Skin epidermis (tissue), 12 donors: ENCODE measurements around the gene FRMD4B.

Source experiments
- H3K27ac ChIP-seq, 21 experiments: fragments of 200-600 bp; sonication (generic) in 11 of 21; one replicate each; pipeline ENCODE4 v1.5.0; 2020; ENCODE audit warnings: mild to moderate bottlenecking in 3 of 21, inconsistent platforms in 2 of 21, moderate library complexity in 2 of 21
- H3K4me3 ChIP-seq, 7 experiments: fragments of 200-600 bp; sonication (generic) in 2 of 7; one replicate each; pipeline ENCODE4 v1.5.0; 2020; ENCODE audit warnings: inconsistent platforms in 2 of 7, mild to moderate bottlenecking in 2 of 7, moderate library complexity in 1 of 7

Gene FRMD4B

DNA sequence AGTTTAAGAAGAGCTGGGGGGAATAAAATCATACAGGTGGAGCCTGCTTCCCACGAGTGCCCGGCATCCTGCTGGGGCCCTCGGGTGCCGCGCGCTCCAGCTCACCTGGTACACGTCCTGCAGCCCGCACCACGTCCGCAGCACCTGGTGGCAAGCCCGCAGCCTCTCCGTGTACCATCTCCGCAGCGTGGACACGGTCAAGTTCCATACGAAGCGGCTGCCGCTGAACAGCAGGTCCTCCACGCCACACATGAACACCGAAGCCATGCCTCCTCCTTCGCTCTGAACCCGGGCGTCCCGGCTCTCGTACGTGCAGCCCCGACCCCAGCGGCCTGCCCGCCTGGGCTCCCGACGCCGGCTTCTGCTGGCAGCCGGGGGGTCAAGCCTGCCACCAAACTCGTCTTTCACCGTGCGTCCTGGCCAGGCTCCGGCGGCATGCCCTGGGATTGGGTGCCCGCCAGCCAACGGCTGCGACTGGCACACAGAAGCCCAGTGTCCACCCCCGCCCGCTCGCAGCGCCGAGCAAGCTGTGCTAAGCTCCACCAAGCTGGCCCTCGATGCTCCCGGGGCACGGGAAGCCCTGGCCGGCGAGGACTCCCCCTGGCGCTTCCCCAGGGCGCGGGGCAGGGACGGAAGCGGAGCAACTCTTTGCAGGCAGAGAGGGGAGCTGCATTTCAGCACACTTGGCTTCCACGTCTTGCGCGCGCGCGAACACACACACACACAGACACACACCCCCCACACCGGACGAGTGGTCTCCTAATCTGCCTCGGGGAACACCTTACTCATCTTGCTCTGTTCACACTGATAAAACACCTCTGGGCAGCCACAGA is at the start of gene FRMD4B:
Gene FRMD4B (minus strand): TSS at position 366 of the 833 bp plus-strand sequence. CDS start 99 bp downstream, at position 267.
- H3K27ac ChIP-seq, result peak within 1 kb of the TSS in 14 of 21 experiments; percentile 4 to 68 (median 36)

DNA sequence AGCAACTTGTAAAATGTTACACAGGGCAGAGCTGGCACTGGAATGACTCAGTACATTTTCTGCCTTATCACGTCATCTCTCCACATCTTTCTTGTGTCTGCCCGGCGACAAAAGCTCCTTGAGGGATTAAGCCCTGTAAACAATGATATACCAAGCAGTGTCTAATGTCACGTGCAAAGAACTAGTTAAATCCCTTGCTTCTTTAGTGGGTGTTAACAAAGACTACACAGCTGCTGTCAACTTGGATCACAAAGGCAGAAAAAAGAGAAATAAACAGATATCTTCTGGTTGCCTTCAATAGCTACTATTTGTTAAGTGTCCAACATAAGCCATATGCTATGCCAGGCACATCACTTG is 48.1 kb upstream of the FRMD4B start:
- no peak overlapping the region for H3K27ac ChIP-seq
- no peak overlapping the region for H3K4me3 ChIP-seq

More for the DNA sequence above, at the start of gene FRMD4B:
- H3K4me3 ChIP-seq, result peak within 1 kb of the TSS; percentile 35 to 49 (median 43)

DNA sequence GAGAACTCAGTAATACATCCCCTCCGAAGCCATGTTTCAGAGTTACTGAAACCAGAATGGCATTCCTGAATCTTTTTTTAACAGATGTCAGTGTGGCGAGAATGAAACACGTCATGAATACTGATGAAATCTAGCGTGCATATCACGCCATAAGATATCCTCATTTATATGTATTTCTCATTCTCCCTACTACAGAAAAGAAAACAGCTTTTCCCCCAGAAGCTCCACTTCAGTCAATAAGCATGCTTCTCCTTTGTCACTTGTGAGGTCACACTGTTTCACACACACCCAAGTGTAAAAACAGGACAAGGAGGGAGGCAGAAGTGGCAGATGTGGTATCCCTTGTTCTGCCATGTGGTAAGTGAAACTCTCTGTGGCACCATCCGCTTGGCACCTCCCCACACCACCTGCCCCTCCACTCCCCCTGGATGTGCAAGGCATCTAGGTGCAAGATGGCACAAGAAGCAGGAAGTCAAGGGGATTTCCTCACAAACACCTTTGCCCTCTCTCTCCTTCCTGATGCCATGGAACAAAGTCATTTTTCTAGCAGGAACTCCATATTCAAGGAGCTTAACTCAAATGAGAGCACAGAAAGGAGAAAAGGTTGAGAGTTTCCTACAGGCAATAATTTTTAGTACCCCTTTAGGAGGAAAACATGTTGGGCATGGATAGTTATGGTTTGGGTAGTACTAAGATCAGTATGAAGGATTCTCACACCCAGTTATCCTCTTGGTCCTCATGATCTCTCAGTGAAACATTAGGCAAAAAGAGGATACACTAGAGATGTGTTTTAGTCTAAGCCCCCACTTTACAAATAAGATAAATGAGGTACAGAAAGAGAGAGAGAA is 47.5 kb upstream of the FRMD4B start:
- Histone ChIP-seq H3K27ac (no peak overlapping the region), H3K4me3 (no peak overlapping the region)

DNA sequence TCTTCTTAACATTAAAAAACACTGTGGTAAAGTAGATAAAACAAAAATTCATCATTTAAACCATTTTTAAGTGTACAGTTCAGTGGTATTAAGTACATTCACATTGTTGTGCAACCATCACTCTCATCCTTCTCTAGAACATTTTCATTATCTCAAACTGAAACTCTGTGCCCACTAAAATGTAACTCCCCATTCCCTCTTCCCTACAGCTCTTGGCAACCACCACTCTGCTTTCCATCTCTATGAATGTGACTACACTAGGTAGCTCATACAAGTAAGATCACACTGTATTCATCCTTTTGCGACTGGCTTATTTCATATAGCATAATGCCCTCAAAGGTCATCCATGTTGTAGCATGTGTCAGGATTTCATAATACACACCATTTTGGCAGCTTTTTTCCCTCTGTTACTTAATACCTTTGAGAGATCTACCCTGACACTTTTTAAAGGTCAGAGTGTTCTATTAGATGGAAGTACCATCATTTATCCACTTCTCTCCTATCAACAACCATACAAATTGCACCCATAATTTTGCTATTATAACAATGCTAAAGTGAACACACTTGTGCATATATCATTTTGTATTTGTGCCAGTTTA is 42.9 kb upstream of the FRMD4B start:
- no peak overlapping the region for H3K4me3 ChIP-seq
- no peak overlapping the region for H3K27ac ChIP-seq

DNA sequence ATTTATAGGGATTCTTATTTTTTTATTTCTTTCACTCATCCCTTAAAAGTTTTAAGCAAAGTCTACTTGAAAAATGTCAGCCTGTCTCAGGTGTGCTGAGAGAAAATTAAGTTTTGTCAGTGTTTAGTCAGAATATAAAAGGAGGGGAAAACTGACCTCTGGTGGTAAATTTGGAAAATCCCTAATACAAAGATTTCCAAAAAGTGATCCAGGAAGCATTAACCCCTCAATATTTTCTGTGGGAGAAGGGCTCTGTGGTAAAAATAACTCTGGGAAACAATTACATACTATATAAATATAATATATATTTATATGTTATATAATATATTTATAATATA is 41.0 kb upstream of the FRMD4B start:
- Histone ChIP-seq H3K27ac (no peak overlapping the region), H3K4me3 (no peak overlapping the region)

DNA sequence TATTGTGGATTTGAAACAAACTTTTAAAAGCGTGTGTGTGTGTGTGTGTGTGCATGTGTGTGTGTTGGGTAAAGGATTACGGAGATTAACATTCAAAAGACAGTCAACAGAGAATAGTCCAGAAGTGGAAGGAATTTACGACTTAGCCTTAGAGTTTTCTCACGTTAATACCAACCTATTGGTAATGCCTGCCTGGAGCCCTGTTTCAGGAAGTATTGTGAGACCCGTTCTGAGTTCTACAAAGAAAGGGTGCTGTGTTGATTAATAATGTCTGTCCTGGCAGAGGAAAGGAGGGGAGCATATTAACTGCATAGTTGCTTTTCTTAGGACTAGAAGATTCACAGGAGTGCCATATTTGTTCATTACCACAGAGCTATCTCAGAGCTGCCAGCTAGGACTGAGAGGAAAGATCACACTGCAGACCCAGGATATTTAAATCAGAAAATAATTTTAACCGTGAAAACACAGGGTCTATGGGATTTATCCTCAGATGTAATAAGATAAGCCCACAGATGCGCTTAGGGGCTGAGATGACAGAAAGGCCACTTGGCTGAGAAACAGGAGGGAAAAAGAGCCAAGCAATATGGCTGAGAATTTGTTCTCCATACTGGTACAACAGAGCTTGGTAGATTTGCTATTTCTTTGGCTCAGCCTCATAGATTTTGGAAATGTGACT is 40.5 kb upstream of the FRMD4B start:
- no peak overlapping the region for H3K27ac ChIP-seq

DNA sequence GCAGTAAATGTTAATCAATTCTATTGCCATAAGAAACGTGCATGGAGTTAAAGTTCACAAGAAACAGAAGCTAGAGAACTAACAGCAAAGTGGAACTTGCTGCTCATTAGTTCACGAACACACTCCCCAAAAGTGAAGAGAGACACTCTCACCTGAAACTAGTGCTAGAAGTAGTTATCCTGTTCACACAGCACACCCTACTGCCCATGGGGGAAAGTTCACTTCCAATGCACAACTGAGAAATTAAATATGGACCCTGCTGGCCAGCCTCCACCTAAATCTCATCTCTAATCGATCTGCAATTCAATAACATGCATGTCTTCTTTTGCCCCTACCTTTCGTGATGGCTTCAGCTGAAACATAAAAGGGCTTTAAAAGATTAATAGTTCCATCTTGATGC is 39.4 kb upstream of the FRMD4B start:
- no peak overlapping the region for H3K4me3 ChIP-seq
- H3K27ac ChIP-seq, result no peak overlapping the region

More for the DNA sequence above, 40.5 kb upstream of the FRMD4B start:
- H3K4me3 ChIP-seq, result no peak overlapping the region

DNA sequence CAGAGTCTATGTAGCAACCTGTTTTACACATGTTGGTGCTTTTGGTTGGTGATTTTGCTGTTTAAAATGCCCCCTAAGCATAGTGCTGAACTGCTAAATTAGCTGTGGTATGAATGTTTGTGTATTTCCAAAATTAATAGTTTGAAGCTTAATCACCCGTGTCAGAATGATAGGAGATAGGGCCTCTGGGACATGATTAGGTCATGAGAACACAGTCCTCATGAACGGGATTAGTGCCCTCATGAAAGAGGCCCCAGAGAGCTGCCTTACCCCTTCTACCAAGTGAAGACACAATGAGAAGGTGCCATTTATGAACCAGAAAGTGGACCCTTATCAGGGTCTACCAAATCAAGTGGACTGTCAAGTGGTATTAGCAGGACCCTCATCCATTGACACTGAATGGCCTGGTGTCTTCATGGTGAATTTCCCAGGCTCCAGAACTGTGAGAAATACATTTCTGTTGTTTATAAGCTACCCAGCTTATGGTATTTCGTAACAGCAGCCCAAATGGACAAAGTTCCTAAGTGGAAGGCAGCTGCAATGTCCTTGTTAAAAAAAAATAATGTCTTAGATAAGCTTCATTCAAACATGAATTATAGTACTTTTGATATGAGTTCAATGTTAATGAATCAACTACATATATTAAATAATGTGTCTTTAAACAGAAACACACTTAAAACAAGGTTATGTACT is 37.7 kb upstream of the FRMD4B start:
- Histone ChIP-seq H3K27ac (no peak overlapping the region), H3K4me3 (no peak overlapping the region)

DNA sequence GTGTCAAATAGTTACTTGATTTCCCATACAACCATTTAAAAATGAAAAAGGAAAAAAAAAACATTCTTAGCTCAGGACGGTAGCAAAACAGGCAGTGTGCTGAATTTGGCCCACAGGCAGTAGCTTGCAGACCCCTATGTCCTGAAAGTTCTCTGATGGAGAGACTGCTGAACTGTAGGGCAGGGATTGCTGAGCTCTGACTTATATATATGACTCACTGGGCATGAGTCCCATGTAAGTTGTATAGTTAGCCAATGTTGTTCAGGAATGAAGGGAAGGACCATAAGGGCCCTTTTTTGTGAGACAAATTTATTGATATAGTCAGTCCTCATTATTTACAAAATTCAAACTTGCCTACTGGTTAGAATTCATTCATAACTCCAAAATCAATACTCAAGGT is 36.9 kb upstream of the FRMD4B start:
- H3K27ac ChIP-seq, result no peak overlapping the region

DNA sequence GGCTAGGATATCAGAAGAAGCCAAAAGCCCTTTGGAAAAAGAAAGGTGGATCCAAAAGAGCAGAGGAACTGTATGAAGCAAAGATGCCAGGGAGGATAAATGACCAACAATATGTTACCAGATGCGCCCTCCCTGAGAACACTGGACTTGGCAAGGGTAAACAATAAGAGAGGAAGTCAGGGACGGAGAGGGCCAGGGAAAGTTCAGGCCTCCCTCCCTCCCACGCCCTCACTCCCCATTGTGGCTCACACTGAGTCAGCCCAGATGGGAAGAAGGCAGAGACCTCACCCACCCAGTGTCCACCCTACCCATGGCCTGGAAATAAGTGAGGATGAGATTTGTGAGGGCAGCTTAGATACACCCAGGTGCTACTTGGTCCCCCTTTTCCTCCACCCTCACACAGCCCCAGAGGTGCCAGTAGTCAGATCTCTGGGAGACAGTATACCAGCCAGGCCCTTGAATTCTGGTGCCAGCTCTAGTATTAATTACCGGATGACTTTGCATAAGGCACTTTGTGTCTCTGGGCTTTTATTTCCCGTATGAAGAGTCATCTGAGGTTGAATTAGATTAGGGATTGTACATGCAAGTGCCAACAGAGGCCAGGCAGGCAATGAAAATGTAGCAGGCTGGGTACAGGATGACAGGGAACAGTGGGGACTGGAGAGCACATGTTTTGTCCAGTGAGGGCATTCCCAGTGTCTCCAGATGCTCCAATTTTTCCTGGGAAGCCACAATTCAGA is 35.1 kb upstream of the FRMD4B start:
- Histone ChIP-seq H3K4me3 (no peak overlapping the region), H3K27ac (peak overlapping the region in 5 of 21 experiments; percentile 0 to 21 (median 15))

More for the DNA sequence above, 36.9 kb upstream of the FRMD4B start:
- H3K4me3 ChIP-seq, result no peak overlapping the region

DNA sequence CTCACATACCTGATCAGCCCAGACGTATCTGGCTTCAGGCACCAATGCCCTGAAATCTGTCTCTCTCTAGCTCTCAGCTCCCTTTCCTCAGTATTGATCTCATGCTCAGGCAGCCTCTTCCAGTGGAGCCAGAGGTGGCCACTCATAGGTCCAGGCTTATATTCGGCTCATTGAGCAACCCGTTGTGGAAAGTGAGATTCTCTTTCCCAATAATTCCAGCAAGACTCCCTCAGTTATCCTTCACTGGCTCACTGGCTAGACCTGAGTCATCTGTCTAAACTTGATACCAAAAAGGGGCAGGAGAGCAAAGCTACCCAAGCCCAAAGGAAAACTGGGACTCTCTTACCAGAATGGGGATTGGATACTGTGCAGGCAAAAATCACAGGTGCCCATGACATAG is 33.4 kb upstream of the FRMD4B start:
- Histone ChIP-seq H3K4me3 (no peak overlapping the region), H3K27ac (no peak overlapping the region)

DNA sequence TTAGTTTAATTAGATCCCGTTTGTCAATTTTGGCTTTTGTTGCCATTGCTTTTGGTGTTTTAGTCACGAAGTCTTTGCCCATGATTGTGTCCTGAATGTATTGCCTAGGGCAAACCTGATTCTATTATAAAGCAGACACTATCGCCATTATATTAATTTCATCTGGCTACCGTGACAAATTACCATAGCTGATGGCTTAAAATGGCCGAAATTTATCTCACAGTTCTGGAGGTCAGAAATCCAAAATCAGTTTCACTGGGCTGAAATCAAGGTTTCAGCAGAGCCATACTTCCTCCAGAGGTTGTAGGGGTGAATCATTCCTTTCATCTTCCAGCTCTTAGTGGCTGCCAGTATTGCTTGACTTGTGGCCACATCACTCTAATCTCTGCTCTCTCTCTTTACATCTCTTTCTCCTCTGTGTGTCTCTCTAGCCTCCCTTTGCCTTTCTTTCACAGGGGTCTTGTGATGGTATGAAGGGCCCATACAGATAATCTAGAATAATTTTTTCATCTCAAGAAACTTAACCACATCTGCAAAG is 31.7 kb upstream of the FRMD4B start:
- Histone ChIP-seq H3K4me3 (no peak overlapping the region), H3K27ac (no peak overlapping the region)

DNA sequence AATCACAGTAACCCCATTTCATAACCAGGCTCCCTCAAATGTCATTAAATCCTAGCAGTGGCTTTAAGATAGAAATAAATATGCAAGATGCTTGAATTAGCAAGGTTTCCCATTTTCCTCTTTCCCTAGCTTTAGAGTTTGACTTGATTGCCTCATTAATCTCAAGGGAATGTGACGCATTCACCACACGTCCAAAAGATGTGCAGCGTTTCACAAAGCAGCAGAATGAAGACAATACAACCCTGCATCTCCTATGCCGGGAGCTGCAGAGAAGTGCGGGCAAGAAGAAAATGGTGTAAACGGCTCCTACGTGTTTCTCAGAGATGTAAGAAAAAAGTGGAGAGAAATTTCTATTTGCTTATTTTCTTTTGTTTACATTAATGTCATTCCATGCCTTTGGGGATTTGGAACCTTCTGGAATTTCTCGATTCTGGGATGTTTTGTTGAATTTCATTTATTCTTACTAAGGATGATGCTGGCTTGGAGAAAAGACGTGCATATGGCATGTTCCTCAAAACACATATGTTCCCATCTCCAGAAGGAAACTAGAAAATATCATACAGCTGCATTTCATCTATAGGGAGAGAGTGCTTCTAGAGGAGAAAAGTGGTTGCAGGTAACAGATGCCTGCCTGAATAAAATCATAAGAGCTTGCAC is 27.8 kb upstream of the FRMD4B start:
- Histone ChIP-seq H3K4me3 (no peak overlapping the region), H3K27ac (no peak overlapping the region)

DNA sequence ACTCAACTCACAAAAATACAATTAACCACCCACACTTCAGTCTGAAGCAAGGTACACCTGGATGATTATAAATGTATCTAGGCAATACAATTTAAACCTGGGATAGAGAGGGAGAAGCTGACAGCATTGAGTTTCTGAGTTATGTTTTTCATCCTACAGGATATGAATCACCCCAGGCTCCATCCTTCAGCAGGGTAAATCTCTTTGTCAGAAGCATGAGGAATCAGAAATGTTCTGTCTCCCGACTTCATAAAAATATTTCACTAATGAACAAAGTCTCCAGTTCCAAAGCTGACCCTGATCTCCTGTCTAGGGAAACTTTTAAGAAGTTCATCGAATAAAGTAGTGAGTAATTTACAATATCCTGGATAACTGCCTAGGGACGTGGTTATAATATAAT is 25.5 kb upstream of the FRMD4B start:
- H3K4me3 ChIP-seq, result no peak overlapping the region
- peak overlapping the region in 1 of 21 experiments; percentile 7 for H3K27ac ChIP-seq

DNA sequence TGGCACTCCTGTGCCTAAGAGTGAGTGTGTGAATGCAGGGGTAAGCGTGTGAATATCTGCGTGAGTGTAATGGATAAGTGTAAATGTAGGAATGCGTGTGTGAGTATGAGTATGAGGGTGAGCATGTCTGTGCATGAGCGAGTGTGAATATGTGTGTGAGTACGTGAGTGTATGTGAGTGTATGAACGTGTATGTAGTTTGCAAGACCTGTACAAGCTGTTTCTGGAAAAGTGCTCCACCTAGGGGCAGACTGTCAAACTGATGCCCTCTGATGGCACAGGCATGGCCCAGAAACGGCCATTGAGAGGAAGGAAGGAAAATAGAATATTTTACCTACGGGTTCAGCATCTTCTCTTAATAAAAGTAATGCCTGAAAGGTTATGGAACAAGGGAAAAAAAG is 24.4 kb upstream of the FRMD4B start:
- Histone ChIP-seq H3K27ac (peak overlapping the region in 4 of 21 experiments; percentile 34 to 64 (median 46)), H3K4me3 (no peak overlapping the region)

DNA sequence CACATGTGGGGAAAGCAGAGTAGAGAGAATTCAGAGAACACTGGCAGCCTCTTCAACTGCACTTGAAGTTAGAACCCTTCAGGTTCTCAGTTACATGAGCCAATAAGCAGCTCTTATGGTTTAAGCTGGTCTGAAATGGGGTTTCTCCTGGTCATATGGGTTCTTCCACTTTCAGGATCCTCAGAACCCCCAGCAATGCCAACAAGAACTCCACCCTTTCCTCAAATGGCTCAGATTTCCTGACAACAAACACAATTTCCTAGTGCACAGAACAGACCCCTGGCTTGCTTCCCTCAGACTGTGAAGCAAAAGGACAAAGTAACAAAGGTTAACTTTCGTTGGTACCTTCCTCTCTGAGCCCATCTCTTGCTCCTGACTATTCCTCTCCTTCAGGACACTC is 23.9 kb upstream of the FRMD4B start:
- Histone ChIP-seq H3K4me3 (no peak overlapping the region), H3K27ac (peak overlapping the region in 6 of 21 experiments; percentile 15 to 64 (median 38))

DNA sequence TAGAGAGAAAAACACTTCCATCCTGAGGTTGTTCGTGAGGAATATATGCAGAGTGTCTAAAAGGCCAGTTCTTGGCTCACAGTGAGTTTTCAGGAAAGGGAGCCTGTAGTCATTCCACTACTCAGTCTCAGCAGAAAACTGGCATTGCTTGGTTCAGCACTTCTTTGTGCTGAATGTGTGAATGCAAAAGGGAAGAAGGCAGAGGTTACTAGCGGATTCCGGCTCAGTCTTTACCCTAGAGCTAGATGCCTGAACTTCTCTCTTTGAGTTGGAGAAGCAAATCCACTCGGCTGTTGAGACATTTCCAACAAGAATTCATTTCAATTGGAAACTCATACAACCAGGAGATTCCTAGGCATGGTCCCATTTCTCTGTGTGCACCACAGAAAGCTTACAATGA is 23.1 kb upstream of the FRMD4B start:
- Histone ChIP-seq H3K4me3 (no peak overlapping the region), H3K27ac (peak overlapping the region in 4 of 21 experiments; percentile 6 to 64 (median 24))

DNA sequence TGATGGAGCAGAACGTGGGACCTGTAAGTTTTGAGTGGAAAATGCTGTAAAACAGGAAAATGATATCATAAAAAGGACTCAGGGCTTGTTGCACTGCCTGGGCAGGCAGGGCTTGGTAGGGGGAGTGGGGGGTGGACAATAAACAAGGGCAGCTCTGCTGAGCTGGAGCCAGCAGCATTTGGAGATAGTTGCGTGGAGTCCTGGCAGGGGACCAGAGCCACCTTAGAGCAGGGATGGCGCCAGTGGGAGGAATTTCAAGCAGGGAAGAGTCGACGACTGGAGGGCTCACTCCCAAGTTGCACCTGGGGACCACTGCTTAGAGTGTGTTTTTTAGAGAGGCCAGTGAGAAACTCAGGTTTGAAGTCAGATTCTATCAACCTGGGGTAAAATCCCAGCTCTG is 22.7 kb upstream of the FRMD4B start:
- H3K27ac ChIP-seq, result no peak overlapping the region
- no peak overlapping the region for H3K4me3 ChIP-seq
